Nephron progenitor cell (in vitro differentiated cells): ENCODE results near the gene ZNF367.

Experiments
- DNase-seq: peaks from one replicate; pipeline ENCODE4 v3.0.0; 2021
- H3K27ac Mint-ChIP-seq: 2 replicates; pipeline ENCODE4 v1.8.0; 2021; ENCODE audit warnings: mild to moderate bottlenecking, moderate library complexity, mixed read lengths
- H3K27me3 Mint-ChIP-seq: 2 replicates; pipeline ENCODE4 v1.8.0; 2021; ENCODE audit warnings: mild to moderate bottlenecking, low read depth, mixed read lengths; ENCODE audit not compliant: poor library complexity
- H3K36me3 Mint-ChIP-seq: 2 replicates; pipeline ENCODE4 v1.8.0; 2021; ENCODE audit warnings: low read depth, mixed read lengths
- H3K4me1 Mint-ChIP-seq: 2 replicates; pipeline ENCODE4 v1.8.0; 2021; ENCODE audit warnings: mixed read lengths
- H3K4me3 Mint-ChIP-seq: 2 replicates; pipeline ENCODE4 v1.8.0; 2021; ENCODE audit warnings: mild to moderate bottlenecking, moderate library complexity, mixed read lengths
- H3K9me3 Mint-ChIP-seq: 2 replicates; pipeline ENCODE4 v1.8.0; 2021; ENCODE audit warnings: mild to moderate bottlenecking, moderate library complexity, mixed read lengths
- CTCF ChIP-seq: fragments of 200-600 bp; sonication (generic); IDR thresholded peaks from 2 replicates; pipeline ENCODE4 v1.5.0; 2021; ENCODE audit warnings: antibody characterized with exemption

Gene ZNF367

GRCh38 chr9:96417051-96417586 lies 1.1 kb downstream of the ZNF367 start:
- peak; percentile 90 for DNase-seq
- Mint-ChIP-seq H3K27ac (peak overlapping the region; percentile 97), H3K4me3 (peak overlapping the region; percentile 95), H3K27me3 (no peaks in the 10 kb centered on the region), H3K36me3 (peaks cover 3% of the 10 kb centered on the region), H3K9me3 (no peaks in the 10 kb centered on the region), H3K4me1 (peaks cover 46% of the 10 kb centered on the region)
- TF ChIP-seq CTCF, result no peak

GRCh38 chr9:96413302-96414221 lies 4.6 kb downstream of the ZNF367 start:
- Mint-ChIP-seq H3K36me3 (peaks cover 31% of the 10 kb centered on the region), H3K27ac (peak overlapping the region; percentile 5), H3K27me3 (no peaks in the 10 kb centered on the region), H3K4me3 (no peak overlapping the region), H3K9me3 (no peaks in the 10 kb centered on the region), H3K4me1 (peaks cover 22% of the 10 kb centered on the region)
- TF ChIP-seq CTCF, result no peak
- DNase-seq, result no peak

GRCh38 chr9:96412174-96412913 lies 5.8 kb downstream of the ZNF367 start:
- Mint-ChIP-seq H3K4me3 (no peak overlapping the region), H3K27ac (no peak overlapping the region), H3K4me1 (peaks cover 22% of the 10 kb centered on the region), H3K36me3 (peaks cover 39% of the 10 kb centered on the region), H3K9me3 (peaks cover 2% of the 10 kb centered on the region), H3K27me3 (no peaks in the 10 kb centered on the region)
- no peak for TF ChIP-seq CTCF
- no peak for DNase-seq

GRCh38 chr9:96411129-96411838 lies 6.9 kb downstream of the ZNF367 start:
- Mint-ChIP-seq H3K36me3 (peaks cover 44% of the 10 kb centered on the region), H3K27ac (no peak overlapping the region)

More at GRCh38 chr9:96411129-96411838, 6.9 kb downstream of the ZNF367 start:
- no peak for DNase-seq
- Mint-ChIP-seq H3K4me1 (peaks cover 14% of the 10 kb centered on the region), H3K9me3 (peaks cover 6% of the 10 kb centered on the region), H3K4me3 (no peak overlapping the region), H3K27me3 (no peaks in the 10 kb centered on the region)
- no peak for TF ChIP-seq CTCF
